SU-DHL-6 (cell line): Measurements from ENCODE around the gene BCORL1.

Experiments
- H2AFZ ChIP-seq: fragments of 200-600 bp; sonication (generic); 2 replicates; pipeline ENCODE4 v1.6.1; 2014; ENCODE audit warnings: low read depth, mild to moderate bottlenecking, moderate library complexity, mixed read lengths, antibody characterized with exemption, low read length; ENCODE audit not compliant: severe bottlenecking
- H3F3A ChIP-seq: fragments of 200-600 bp; shearing (Covaris generic); 2 replicates; pipeline ENCODE4 v1.6.0; 2016; ENCODE audit warnings: antibody characterized with exemption, mild to moderate bottlenecking; ENCODE audit not compliant: insufficient read depth
- H3K27ac ChIP-seq: fragments of 200-600 bp; sonication (generic); 2 replicates; pipeline ENCODE4 v1.5.1; 2016; ENCODE audit warnings: low read depth, mild to moderate bottlenecking, low read length, moderate library complexity, mixed read lengths
- H3K27me3 ChIP-seq: fragments of 200-600 bp; sonication (generic), shearing (Covaris generic); 2 replicates; pipeline ENCODE4 v1.6.0; 2014; ENCODE audit warnings: mild to moderate bottlenecking, low read length
- H3K36me3 ChIP-seq: fragments of 200-600 bp; sonication (generic); 2 replicates; pipeline ENCODE4 v1.6.1; 2014; ENCODE audit warnings: mild to moderate bottlenecking, low read length, mixed read lengths
- H3K4me2 ChIP-seq: fragments of 300-600, 200-600 bp; shearing (Covaris generic), sonication (generic); 2 replicates; pipeline ENCODE4 v1.6.0; 2014; ENCODE audit warnings: low read length, low read depth, mild to moderate bottlenecking; ENCODE audit not compliant: poor library complexity, severe bottlenecking
- H3K4me3 ChIP-seq: fragments of 200-600 bp; sonication (generic); 2 replicates; pipeline ENCODE4 v1.5.1; 2014; ENCODE audit warnings: antibody characterized with exemption, low read length, mild to moderate bottlenecking, mixed read lengths; ENCODE audit not compliant: insufficient read depth, poor library complexity, severe bottlenecking
- H3K79me2 ChIP-seq: fragments of 200-600 bp; sonication (generic); 2 replicates; pipeline ENCODE4 v1.6.1; 2014; ENCODE audit warnings: mild to moderate bottlenecking, low read length, moderate library complexity; ENCODE audit not compliant: insufficient read depth
- H3K9ac ChIP-seq: fragments of 200-600 bp; sonication (generic); 2 replicates; pipeline ENCODE4 v1.7.0; 2014; ENCODE audit warnings: mild to moderate bottlenecking, low read length
- H3K9me2 ChIP-seq: fragments of 200-600 bp; sonication (generic); replicated peaks from 2 replicates; pipeline ENCODE4 v1.6.1; 2014; ENCODE audit warnings: low read length; ENCODE audit not compliant: insufficient read depth
- H3K9me3 ChIP-seq: fragments of 200-600 bp; sonication (generic); 2 replicates; pipeline ENCODE4 v1.6.1; 2014; ENCODE audit warnings: low read length, mixed read lengths; ENCODE audit not compliant: insufficient read depth
- H4K20me1 ChIP-seq: fragments of 200-600 bp; sonication (generic); 2 replicates; pipeline ENCODE4 v1.6.1; 2014; ENCODE audit warnings: low read depth, mild to moderate bottlenecking, antibody characterized with exemption, low read length, moderate library complexity, mixed read lengths
- EZH2phosphoT487 ChIP-seq: fragments of 200-600 bp; sonication (generic), shearing (Covaris generic); conservative IDR thresholded peaks from 2 replicates; pipeline ENCODE4 v1.6.1; 2018; ENCODE audit warnings: mild to moderate bottlenecking, antibody characterized with exemption, low read length, moderate library complexity, mixed read lengths
- TF ChIP-seq, protein P1 (sequence below): fragments of 200-600 bp; sonication (generic); IDR thresholded peaks from one replicate; pipeline ENCODE4 v1.5.1; 2017; ENCODE audit warnings: antibody characterized with exemption, mild to moderate bottlenecking, low read length, moderate library complexity; ENCODE audit not compliant: insufficient read depth, poor library complexity, severe bottlenecking

BCORL1 gene

DNA sequence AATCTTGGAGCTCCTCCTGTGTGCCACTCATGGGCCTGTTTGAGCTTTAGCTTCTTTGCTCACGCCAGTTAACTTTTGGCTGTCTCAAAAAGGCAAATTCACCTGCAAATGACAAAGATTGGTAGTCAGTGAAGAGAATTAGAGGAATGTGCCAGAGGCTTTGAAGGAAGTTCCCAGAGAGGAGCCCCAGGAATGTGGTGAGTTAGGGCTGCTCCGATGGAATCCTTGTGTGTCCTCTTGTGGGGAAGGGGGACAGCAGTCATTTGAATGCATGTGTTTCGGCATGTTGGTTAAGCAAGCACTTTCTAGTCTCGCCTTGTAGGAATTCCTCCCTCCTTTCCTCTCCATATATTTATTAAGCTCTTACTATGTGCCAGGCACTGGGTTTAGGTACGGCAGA lies 65.0 kb downstream of the BCORL1 start:
- Histone ChIP-seq H3K9me2 (no peaks in the 10 kb centered on the region), H3K9me3 (no peaks in the 10 kb centered on the region), H3K27me3 (no peaks in the 10 kb centered on the region), H3K27ac (no peak overlapping the region), H3K9ac (no peak overlapping the region), H3K79me2 (no peaks in the 10 kb centered on the region), H3K4me3 (no peak overlapping the region), H3K4me2 (no peak overlapping the region), H3K36me3 (no peaks in the 10 kb centered on the region), H2AFZ (no peak overlapping the region), H4K20me1 (no peaks in the 10 kb centered on the region), H3F3A (no peaks in the 10 kb centered on the region)
- TF ChIP-seq, protein P1, sequence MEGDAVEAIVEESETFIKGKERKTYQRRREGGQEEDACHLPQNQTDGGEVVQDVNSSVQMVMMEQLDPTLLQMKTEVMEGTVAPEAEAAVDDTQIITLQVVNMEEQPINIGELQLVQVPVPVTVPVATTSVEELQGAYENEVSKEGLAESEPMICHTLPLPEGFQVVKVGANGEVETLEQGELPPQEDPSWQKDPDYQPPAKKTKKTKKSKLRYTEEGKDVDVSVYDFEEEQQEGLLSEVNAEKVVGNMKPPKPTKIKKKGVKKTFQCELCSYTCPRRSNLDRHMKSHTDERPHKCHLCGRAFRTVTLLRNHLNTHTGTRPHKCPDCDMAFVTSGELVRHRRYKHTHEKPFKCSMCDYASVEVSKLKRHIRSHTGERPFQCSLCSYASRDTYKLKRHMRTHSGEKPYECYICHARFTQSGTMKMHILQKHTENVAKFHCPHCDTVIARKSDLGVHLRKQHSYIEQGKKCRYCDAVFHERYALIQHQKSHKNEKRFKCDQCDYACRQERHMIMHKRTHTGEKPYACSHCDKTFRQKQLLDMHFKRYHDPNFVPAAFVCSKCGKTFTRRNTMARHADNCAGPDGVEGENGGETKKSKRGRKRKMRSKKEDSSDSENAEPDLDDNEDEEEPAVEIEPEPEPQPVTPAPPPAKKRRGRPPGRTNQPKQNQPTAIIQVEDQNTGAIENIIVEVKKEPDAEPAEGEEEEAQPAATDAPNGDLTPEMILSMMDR = no peak
- no peak for TF ChIP-seq EZH2phosphoT487

DNA sequence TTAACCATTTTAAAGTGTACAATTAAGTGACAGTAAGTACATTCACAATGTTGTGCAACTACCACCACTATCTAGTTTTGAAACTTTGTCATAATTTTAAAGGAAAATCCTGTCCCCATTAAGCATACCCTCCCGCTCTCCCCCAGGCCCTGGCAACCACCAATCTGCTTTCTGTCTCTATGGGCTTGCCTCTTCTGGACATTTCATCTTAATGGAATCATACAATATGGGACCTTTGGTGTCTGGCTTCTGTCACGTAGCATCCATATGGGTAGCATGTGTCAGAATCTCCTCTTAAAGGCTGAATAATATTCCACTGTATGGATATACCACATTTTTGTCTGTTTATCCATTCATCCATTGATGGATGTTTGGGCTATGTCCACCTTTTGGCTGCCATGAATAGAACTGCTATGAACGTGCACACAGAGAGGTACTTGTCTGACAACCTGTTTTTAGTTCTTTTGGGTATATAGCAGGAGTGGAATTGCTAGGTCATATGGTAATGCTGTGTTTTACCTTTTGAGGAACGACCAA lies 66.3 kb downstream of the BCORL1 start:
- no peak overlapping the region for H3K4me3 ChIP-seq
- no peaks in the 10 kb centered on the region for H3K79me2 ChIP-seq
- no peak overlapping the region for H2AFZ ChIP-seq
- no peak overlapping the region for H3K9ac ChIP-seq
- H3K9me2 ChIP-seq = no peaks in the 10 kb centered on the region
- H3F3A ChIP-seq = no peaks in the 10 kb centered on the region
- H3K4me2 ChIP-seq = no peak overlapping the region
- no peaks in the 10 kb centered on the region for H3K27me3 ChIP-seq
- H3K9me3 ChIP-seq = no peaks in the 10 kb centered on the region
- H3K27ac ChIP-seq = no peak overlapping the region
- H4K20me1 ChIP-seq = no peaks in the 10 kb centered on the region
- TF ChIP-seq, protein P1 = no peak
- no peaks in the 10 kb centered on the region for H3K36me3 ChIP-seq

DNA sequence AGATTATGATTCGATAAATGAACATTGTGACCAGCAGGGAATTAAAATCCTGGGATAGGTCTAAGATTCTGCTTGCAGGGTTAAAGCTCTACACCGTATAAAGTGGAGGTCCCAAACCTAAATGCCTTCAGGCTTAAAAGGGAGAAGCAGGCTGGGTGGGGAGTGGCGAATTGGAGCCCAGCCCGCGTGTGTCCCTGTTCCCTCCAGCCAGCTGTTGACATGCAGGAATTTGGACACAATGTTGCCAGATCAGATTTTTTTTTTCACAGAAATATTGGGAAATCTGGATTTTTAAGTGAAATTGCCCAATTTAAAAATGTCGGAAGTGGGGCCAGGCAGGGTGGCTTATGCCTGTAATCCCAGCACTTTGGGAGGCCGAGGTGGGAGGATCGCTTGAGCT lies 67.4 kb downstream of the BCORL1 start:
- Histone ChIP-seq H3K27me3 (no peaks in the 10 kb centered on the region), H3K9me3 (no peaks in the 10 kb centered on the region), H4K20me1 (no peaks in the 10 kb centered on the region), H3K79me2 (no peaks in the 10 kb centered on the region), H2AFZ (no peak overlapping the region), H3K4me3 (no peak overlapping the region), H3K9me2 (no peaks in the 10 kb centered on the region), H3K36me3 (no peaks in the 10 kb centered on the region), H3F3A (no peaks in the 10 kb centered on the region), H3K9ac (no peak overlapping the region), H3K27ac (no peak overlapping the region), H3K4me2 (no peak overlapping the region)
- TF ChIP-seq EZH2phosphoT487 = no peak
- TF ChIP-seq, protein P1 = no peak
